ENCODE measurements around the gene TAP1. TPM values are rescaled to one million over a fixed set of nuclear protein-coding genes. Genes with fewer than 3 reads are reported as not detected.

TAP1 gene, protein sequence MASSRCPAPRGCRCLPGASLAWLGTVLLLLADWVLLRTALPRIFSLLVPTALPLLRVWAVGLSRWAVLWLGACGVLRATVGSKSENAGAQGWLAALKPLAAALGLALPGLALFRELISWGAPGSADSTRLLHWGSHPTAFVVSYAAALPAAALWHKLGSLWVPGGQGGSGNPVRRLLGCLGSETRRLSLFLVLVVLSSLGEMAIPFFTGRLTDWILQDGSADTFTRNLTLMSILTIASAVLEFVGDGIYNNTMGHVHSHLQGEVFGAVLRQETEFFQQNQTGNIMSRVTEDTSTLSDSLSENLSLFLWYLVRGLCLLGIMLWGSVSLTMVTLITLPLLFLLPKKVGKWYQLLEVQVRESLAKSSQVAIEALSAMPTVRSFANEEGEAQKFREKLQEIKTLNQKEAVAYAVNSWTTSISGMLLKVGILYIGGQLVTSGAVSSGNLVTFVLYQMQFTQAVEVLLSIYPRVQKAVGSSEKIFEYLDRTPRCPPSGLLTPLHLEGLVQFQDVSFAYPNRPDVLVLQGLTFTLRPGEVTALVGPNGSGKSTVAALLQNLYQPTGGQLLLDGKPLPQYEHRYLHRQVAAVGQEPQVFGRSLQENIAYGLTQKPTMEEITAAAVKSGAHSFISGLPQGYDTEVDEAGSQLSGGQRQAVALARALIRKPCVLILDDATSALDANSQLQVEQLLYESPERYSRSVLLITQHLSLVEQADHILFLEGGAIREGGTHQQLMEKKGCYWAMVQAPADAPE
- total RNA-seq = 25.8 and 33.4 TPM in 2 replicates

GRCh38 chr6:32853541-32854375, at the start of gene TAP1, which contains the start of gene PSMB9:
TAP1 (minus strand) TSS chr6:32853704; CDS start chr6:32853636, 68 bp downstream.
PSMB9 (plus strand) TSS chr6:32854192; CDS start chr6:32854230, 38 bp downstream.

DNA sequence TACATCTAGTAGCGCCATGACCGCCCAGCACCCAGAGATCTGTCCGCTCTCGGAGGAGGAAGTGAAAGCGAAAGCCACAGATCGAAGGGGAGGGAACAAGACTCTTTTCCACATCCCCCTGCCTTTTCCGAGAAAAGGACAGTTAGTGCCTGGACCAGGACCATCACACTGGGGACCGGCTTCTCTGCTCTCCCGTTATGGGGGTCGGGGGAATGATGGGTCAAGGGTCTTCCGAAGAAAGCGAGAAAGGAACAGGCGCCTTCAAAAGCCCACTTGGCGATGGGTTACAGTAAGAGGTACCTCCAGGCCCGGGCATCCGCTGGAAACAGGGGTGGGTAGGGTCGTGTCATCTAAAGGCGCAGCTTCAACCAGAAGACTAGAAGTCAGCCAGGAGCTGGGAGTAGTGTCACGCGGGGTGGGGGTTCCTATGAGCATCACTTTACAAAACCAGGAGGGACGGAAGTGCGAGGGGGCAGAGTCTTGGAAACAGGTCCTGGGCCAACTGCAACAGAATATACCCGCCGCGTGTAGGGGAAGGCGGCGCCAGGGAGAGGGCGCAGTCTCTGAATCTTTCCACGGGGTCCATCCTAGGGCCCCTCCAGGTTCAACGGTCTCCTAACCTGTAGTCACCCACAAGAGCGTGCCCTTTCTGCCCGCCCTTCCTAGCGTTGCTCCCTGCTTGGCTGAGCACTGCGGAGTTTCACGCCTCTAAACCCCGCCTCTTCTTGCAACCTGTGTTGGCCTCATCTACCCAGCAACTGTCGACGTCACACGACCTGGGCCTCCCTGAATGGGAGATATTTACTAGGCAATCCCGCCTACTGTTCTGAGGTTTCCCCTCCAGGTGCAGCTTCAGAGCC, 9.3 kb downstream of the TAP1 start, which contains the start of gene PSMB8:
PSMB8 (minus strand) TSS at position 69 of the 860 bp plus-strand sequence; CDS start at position 18, 51 bp downstream.

GRCh38 chr6:32838114-32838958, 15.2 kb downstream of the TAP1 start, which contains the start of gene TAP2:
TAP2 (minus strand) TSS chr6:32838739; CDS start chr6:32838233, 506 bp downstream.

DNA sequence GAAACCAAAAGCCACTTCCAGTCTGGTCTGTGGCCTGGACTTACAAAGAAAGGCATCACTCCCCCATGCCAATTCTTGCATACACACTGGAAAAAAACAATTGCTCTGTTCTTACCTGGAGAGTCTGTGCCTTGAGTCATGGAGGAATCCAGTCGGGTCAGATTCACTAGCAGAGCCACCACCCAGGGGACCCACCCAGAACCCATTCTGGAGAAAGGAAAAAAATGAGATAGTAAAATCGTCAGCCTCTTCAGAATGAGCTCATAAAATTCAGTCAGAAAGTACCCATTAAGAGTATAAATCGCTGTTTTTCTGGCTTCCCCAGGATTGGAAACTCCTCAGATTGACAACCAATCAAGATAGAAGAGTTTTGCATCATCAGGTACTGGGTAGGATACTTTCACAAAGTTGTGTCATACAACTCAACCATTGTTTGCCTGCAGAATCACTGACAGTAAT, 36.7 kb downstream of the TAP1 start, which contains the start of gene HLA-DOB:
HLA-DOB (minus strand) TSS at position 257 of the 459 bp plus-strand sequence; CDS start at position 206, 51 bp downstream.

Other genes starting within 250 kb of the TAP1 start
- not detected in 2 replicates for gene HLA-DQA1, start 216.3 kb downstream of the TAP1 start, total RNA-seq
- gene HLA-DQB1, start 187.0 kb downstream of the TAP1 start, total RNA-seq = 0.09 TPM in 1 of 2 replicates, not detected in the other
- gene HLA-DQA2, start 112.3 kb downstream of the TAP1 start, total RNA-seq = not detected in 2 replicates
- not detected in 2 replicates for gene HLA-DQB2, start 90.2 kb downstream of the TAP1 start, total RNA-seq
- not detected in 2 replicates for gene HLA-DOB, start 36.7 kb downstream of the TAP1 start, total RNA-seq
- 17.6 and 34.9 TPM in 2 replicates for gene TAP2, start 15.0 kb downstream of the TAP1 start, total RNA-seq
- 66.2 and 77.1 TPM in 2 replicates for gene PSMB8, start 9.7 kb downstream of the TAP1 start, total RNA-seq
- gene PSMB9, start 488 bp upstream of the TAP1 start, total RNA-seq = 22.7 and 27.8 TPM in 2 replicates
- gene HLA-DMB, start 87.3 kb upstream of the TAP1 start, total RNA-seq = 0.22 and 0.34 TPM in 2 replicates
- gene HLA-DMA, start 99.4 kb upstream of the TAP1 start, total RNA-seq = 0.43 and 1.0 TPM in 2 replicates
- gene BRD2, start 114.9 kb upstream of the TAP1 start, total RNA-seq = 48.1 and 59.9 TPM in 2 replicates
- gene HLA-DOA, start 155.9 kb upstream of the TAP1 start, total RNA-seq = not detected in 2 replicates
- gene HLA-DPA1, start 219.9 kb upstream of the TAP1 start, total RNA-seq = 4.6 and 6.9 TPM in 2 replicates
- 10.0 and 16.6 TPM in 2 replicates for gene HLA-DPB1, start 222.3 kb upstream of the TAP1 start, total RNA-seq

Data from dermis lymphatic vessel endothelial cell (primary cell).